Fibroblast of peridontal ligament (primary cell): ENCODE measurements around the gene FOXO1.

Source experiments
- DNase-seq: peaks from one replicate; pipeline ENCODE4 v3.0.0-alpha.2; 2010; ENCODE audit errors: extremely low read depth

FOXO1 gene

GRCh38 chr13:40549500-40550094, 116.8 kb downstream of the FOXO1 start:
- DNase-seq, result peak; percentile 15

- no peak for DNase-seq
These were observed 118.7 kb downstream of the FOXO1 start for GRCh38 chr13:40547591-40548315.

GRCh38 chr13:40546047-40546446, 120.4 kb downstream of the FOXO1 start:
- DNase-seq, result no peak

GRCh38 chr13:40540328-40541044, 126.0 kb downstream of the FOXO1 start:
- DNase-seq, result peak; percentile 29

GRCh38 chr13:40539576-40540327, 126.7 kb downstream of the FOXO1 start:
- no peak for DNase-seq

GRCh38 chr13:40537146-40537895, 129.1 kb downstream of the FOXO1 start:
- DNase-seq, result no peak

- DNase-seq, result no peak
These were observed 129.9 kb downstream of the FOXO1 start for GRCh38 chr13:40536443-40537113.

GRCh38 chr13:40535345-40535836, 131.1 kb downstream of the FOXO1 start:
- no peak for DNase-seq

GRCh38 chr13:40534456-40534855, 132.0 kb downstream of the FOXO1 start:
- no peak for DNase-seq

- DNase-seq, result no peak
These were observed 133.4 kb downstream of the FOXO1 start for GRCh38 chr13:40533072-40533471.

- no peak for DNase-seq
These were observed 135.5 kb downstream of the FOXO1 start for GRCh38 chr13:40530961-40531360.

- DNase-seq, result no peak
These were observed 137.6 kb downstream of the FOXO1 start for GRCh38 chr13:40528881-40529280.

GRCh38 chr13:40527914-40528313, 138.5 kb downstream of the FOXO1 start:
- DNase-seq, result no peak

GRCh38 chr13:40522282-40522681, 144.2 kb downstream of the FOXO1 start:
- DNase-seq, result no peak

- DNase-seq, result no peak
These were observed 145.5 kb downstream of the FOXO1 start for GRCh38 chr13:40520916-40521315.

- no peak for DNase-seq
These were observed 146.8 kb downstream of the FOXO1 start for GRCh38 chr13:40519637-40520036.

- no peak for DNase-seq
These were observed 148.0 kb downstream of the FOXO1 start for GRCh38 chr13:40518481-40518882.

GRCh38 chr13:40517486-40518480, 148.7 kb downstream of the FOXO1 start:
- DNase-seq, result no peak

GRCh38 chr13:40515702-40516101, 150.7 kb downstream of the FOXO1 start:
- DNase-seq, result no peak
